GM23248 (cell line): Measurements from ENCODE around the gene SUPT16H.

Source experiments
- EZH2 ChIP-seq: fragments of 200-600 bp; sonication (generic); IDR thresholded peaks from 2 replicates; pipeline ENCODE4 v1.6.1; 2018; ENCODE audit warnings: antibody characterized with exemption, mild to moderate bottlenecking; ENCODE audit not compliant: insufficient read depth, poor library complexity, severe bottlenecking
- EZH2phosphoT487 ChIP-seq: fragments of 200-600 bp; sonication (generic); IDR thresholded peaks from 2 replicates; pipeline ENCODE4 v1.6.1; 2018; ENCODE audit warnings: antibody characterized with exemption, moderate library complexity, mild to moderate bottlenecking, low read depth; ENCODE audit not compliant: insufficient read depth

DNA sequence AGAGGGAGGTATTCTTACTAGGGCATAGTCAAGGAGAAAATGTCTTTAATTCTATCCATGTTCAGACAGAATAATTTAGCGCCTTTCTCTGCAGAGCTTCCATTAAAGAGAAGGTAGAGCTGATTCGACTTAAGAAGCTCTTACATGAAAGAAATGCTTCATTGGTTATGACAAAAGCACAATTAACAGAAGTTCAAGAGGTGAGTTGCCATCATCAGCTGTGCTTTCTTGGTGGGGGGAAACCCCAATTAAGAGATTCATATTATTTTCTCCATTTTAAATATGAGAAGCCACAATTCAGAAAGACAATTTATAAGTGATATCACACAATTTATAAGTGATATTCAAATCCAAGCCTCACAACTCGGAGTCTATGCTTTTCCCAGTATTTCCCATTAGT lies 76.2 kb downstream of the SUPT16H start:
- TF ChIP-seq EZH2 (no peak), EZH2phosphoT487 (no peak)
